ENCODE results near the gene ATOSA. TPM values are rescaled to one million over a fixed set of nuclear protein-coding genes. Genes with fewer than 3 reads are reported as not detected.

ATOSA gene
- total and polyA plus RNA-seq, 2 of the 13 experiments (the other 11 are each of a cell fraction or from before 2014, with no cell fraction given), result 6.6 to 16.3 TPM

DNA sequence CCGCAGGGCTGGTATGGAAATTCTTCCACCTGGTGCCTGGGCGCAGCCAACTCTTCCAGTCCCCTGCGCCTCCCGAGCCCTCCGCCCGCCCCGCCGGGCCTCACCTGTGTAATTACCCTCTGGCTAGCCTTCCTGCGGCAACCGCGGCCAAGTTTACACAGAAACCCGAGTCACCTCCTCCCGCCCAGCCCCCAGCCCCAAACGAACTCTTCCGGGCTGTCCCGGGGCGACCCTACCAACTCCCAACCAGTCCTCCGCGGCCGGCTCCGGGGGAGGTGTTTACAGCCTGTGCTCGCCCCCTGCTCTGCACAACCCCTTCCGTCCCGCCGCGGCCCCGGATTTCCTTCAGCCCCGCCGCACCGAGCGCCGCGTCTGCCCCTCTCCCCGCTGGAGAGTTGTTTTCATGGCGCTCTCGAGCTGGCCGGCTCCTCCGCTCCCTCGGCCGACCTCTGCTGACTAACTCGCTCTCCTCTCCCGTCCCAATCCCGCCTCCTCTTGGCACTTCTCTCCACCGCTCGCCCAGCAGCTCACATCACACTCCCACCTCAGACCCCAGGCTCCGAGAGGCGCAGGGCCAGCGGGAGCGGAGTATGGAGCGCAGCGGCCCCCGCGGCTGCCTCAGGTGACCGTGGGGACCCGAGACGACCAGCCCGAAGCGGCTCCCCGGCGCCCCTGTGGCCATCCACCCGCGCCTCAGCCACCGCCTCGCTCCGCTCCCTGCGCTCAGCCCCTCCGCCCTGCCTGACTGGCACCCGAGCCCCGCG lies 538 bp downstream of the ATOSA start (continued):
- TF ChIP-seq KIAA2018 (CRISPR knock-in tag; IDR thresholded peaks at IDR 0.05; ENCODE audit: borderline replicate concordance) (no peak), AKAP8 (CRISPR knock-in tag; IDR thresholded peaks at IDR 0.05) (no peak), ZNF768 (CRISPR knock-in tag; IDR thresholded peaks at IDR 0.05) (peak; percentile 14; the same call in 1 of the 2 replicates), RNF219 (CRISPR knock-in tag; IDR thresholded peaks at IDR 0.05) (no peak), PAX8 (CRISPR knock-in tag; IDR thresholded peaks at IDR 0.05; ENCODE audit: borderline replicate concordance) (no peak), ZNF770 (CRISPR knock-in tag; IDR thresholded peaks at IDR 0.05) (no peak), ZNF782 (CRISPR knock-in tag; IDR thresholded peaks at IDR 0.05; ENCODE audit: borderline replicate concordance) (no peak), MTF1 (CRISPR knock-in tag; IDR thresholded peaks at IDR 0.05) (no peak)
- TF ChIP-seq, protein P1, sequence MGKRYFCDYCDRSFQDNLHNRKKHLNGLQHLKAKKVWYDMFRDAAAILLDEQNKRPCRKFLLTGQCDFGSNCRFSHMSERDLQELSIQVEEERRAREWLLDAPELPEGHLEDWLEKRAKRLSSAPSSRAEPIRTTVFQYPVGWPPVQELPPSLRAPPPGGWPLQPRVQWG (CRISPR knock-in tag; IDR thresholded peaks at IDR 0.05; ENCODE audit: borderline replicate concordance, low read depth), result no peak
- TF ChIP-seq, protein P2, sequence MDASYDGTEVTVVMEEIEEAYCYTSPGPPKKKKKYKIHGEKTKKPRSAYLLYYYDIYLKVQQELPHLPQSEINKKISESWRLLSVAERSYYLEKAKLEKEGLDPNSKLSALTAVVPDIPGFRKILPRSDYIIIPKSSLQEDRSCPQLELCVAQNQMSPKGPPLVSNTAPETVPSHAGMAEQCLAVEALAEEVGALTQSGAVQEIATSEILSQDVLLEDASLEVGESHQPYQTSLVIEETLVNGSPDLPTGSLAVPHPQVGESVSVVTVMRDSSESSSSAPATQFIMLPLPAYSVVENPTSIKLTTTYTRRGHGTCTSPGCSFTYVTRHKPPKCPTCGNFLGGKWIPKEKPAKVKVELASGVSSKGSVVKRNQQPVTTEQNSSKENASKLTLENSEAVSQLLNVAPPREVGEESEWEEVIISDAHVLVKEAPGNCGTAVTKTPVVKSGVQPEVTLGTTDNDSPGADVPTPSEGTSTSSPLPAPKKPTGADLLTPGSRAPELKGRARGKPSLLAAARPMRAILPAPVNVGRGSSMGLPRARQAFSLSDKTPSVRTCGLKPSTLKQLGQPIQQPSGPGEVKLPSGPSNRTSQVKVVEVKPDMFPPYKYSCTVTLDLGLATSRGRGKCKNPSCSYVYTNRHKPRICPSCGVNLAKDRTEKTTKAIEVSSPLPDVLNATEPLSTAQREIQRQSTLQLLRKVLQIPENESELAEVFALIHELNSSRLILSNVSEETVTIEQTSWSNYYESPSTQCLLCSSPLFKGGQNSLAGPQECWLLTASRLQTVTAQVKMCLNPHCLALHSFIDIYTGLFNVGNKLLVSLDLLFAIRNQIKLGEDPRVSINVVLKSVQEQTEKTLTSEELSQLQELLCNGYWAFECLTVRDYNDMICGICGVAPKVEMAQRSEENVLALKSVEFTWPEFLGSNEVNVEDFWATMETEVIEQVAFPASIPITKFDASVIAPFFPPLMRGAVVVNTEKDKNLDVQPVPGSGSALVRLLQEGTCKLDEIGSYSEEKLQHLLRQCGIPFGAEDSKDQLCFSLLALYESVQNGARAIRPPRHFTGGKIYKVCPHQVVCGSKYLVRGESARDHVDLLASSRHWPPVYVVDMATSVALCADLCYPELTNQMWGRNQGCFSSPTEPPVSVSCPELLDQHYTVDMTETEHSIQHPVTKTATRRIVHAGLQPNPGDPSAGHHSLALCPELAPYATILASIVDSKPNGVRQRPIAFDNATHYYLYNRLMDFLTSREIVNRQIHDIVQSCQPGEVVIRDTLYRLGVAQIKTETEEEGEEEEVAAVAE (CRISPR knock-in tag; IDR thresholded peaks at IDR 0.05; ENCODE audit: borderline replicate concordance), result 0 out of 2 replicates have a peak, but pooled peaks have one; percentile 3

Data from HepG2 (cell line).